Measurements from ENCODE around the gene SAMMSON.

The SAMMSON gene

DNA sequence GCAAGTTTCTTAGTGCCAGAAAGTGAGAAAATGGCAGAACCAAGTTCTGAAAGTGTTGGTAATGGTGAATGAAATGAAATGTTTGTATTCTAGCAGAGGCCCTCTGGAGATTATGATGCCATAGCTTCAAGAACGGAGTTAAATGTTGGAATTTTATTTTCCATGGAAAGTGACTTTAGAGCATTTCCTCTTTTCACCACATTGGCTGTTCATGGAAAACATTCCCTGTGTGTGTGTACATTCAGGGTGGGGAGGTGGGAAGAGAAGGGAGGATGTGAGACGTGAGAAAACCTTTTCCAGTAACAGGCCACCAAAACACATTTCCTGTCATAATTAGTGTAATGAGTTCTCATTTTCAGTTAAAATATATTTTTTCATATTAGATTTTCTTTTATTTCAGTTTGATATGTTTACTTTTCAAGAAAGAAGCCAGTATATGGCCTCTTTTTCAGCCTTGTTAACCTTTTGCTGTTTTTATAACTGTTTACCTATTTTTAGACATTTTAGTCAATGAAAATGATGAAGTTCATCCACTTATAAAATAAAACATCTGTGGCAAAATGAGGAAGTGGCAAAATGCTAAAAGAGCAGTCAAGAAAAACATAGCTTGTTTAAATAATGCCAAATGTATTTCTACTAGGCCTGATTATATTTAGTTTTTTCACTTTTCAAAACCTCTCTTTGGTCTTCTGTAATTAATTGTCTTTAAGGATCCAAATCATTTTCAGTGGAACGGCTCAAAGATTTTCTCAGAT is 21.6 kb downstream of the SAMMSON start:
- DNase-seq = no peak

DNA sequence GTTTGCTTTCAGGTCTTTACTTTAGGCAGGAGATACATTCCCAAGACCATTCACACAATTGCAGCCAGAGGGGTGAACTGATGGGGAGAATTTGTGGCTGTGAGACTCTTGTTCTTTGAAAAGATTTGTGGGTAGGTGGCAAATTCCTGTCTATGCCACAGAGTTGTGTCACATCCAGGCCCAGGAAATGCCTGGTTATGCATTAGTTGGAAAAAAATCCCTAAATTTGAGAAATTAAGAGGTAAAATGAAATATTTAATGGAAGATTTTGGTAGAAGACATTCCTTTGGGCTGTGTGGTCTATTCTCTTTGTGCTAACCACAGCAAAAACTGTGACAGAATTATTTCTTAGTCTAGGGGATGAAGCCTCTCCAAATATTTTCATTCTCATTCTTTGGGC is 28.8 kb downstream of the SAMMSON start:
- no peak for DNase-seq

DNA sequence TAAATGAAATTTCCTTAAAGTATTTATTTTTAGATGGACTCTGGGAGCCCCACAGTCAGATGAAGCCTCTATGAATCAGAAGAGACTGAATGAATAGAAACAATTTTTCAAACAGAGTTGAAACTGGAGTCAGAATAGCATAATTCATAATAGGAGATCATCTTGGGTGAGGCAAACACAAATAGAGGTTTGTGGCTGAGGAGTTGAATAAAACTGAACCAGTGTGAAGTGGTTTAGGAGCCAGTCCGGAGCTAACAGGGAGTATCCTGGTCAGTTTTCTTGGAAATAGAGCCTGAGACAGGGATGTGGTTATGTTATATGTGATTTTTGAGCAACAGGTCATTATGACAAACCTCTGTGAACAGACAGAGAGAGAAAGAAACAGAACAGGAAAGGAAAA is 39.2 kb downstream of the SAMMSON start:
- no peak for DNase-seq

DNA sequence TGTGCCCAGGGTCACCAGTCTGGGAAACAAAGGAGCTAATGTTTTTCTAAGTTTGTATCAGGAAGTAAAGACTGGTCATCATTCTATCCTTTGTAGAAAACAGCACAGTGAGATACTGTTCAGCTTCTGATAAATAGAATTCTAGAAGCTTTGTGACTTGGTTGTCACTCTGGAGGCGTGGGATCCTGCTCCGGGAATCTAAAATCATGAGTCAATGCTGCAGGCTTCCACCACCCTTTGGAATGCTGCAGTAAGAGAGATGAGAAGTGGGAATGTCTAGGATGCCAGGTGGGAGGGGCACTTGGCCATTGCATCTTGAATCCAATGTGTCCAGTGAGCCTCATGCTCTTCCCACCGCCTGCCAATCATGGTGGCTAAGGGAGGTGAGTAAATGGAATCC is 40.9 kb downstream of the SAMMSON start:
- DNase-seq = no peak

- no peak for DNase-seq
These were observed 43.1 kb downstream of the SAMMSON start for GRCh38 chr3:70042641-70043040.

- DNase-seq = no peak
These were observed 50.2 kb downstream of the SAMMSON start for GRCh38 chr3:70049761-70050160.

GRCh38 chr3:70053293-70053692 is 53.8 kb downstream of the SAMMSON start:
- no peak for DNase-seq

GRCh38 chr3:70056081-70056480 is 56.5 kb downstream of the SAMMSON start:
- no peak for DNase-seq

DNA sequence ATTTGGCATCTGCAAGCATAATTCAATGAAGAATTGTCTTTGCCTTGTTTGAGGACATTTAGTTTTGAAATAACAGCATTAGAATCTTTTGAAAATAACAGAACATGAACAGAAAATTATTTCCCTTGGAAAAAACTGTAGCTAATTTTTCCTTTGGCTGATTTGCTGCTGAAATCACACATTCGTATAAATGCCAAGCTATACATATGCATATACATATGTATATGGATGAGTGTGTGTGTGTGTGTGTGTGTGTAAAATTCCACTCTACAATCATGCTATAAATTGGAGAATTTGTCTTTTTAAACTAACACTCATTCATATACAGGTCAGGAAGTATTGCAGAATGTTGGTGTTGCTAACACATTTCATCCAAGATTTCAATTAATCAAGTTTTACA is 57.9 kb downstream of the SAMMSON start:
- no peak for DNase-seq

GRCh38 chr3:70061096-70061495 is 61.6 kb downstream of the SAMMSON start:
- no peak for DNase-seq

DNA sequence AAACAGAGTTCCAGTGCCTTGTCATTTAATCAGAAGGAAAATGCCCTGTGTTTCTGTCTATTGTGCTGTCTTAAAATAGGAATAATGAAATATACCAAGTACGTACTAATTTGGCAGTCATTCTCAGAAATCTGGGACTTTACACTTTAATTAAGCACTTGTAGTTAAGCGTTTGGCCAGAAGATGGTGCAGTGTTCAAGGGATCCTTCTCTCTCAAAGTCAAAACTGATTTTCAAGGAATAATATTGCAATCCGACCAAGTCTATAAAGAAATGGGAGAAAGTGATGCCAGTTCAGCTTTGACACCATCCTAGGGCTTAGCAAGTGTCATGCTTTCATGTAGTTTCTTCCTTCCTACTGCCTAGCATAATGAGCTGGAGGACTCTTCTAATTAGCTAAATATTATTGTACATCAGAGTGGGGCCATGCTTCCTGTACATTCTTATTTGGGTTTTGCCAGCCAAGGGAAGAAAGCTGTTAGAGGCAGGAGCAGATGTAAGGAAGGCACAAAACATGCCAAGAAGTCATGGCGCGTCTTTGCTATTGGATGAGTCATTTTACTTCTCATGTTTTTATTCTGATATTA is 64.8 kb downstream of the SAMMSON start:
- DNase-seq = no peak

GRCh38 chr3:70065696-70066253 is 66.2 kb downstream of the SAMMSON start:
- DNase-seq = no peak

- no peak for DNase-seq
These were observed 68.5 kb downstream of the SAMMSON start for GRCh38 chr3:70067860-70068521.

GRCh38 chr3:70069557-70069956 is 70.0 kb downstream of the SAMMSON start:
- DNase-seq = no peak

DNA sequence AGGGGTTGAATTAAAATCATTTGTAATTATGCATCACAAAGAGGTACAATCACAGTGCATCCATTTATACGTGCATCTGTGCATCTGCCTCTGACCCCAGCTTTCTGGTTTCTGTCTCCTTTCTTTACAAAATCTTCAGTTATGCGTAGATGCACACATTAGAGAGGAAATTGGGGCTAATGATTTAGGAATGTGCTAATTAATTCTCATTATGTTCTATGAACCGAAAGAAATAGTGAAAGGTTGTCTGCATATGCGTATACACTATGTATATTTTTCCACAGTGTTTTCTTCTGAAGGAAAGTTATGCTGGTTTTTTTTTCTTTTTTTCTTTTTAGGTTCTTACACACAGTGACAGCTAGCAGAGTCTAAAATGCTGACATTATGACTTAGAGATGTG is 71.6 kb downstream of the SAMMSON start:
- no peak for DNase-seq

- DNase-seq = no peak
These were observed 72.6 kb downstream of the SAMMSON start for GRCh38 chr3:70072180-70072579.

DNA sequence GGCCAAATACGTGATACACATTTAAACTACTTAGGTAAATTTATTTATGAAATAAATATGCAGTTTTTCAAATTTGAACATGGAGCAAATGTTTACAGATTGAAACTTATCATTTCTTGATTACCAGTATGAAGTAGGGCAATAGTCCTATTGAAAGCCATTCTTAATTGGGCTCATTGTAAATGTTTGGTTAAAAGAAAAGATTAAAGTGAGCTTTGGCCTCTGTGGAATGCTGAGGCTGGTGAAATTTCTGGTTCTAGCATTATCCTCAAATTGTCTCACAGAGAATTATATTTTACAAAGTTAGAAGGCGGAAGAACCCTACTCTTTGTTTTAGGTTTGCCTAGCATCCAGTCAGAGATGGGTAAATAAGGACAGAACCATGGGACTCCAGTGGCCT is 73.2 kb downstream of the SAMMSON start:
- no peak for DNase-seq

GRCh38 chr3:70075101-70075500 is 75.6 kb downstream of the SAMMSON start:
- DNase-seq = no peak

GRCh38 chr3:70076396-70076795 is 76.9 kb downstream of the SAMMSON start:
- no peak for DNase-seq

- no peak for DNase-seq
These were observed 79.2 kb downstream of the SAMMSON start for GRCh38 chr3:70078778-70079177.

DNA sequence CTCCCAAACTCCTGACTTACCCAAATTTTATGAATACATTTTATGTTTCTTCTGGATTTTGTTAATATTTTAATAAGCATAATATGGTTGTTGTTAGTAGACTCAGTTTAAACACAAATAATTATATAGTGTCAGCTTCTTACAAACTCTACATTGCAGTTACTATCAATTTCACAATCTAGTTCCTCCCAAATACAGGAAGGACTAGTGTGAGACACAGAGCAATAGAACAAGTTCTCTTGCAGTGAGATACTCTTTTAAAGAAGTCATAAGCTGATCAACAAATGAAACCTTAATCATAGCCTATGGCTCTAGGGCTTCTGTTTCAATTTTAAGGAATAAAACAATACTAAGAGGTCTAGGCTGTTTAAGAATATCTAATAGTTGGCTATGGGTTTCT is 86.1 kb downstream of the SAMMSON start:
- no peak for DNase-seq

GRCh38 chr3:70086336-70086735 is 86.8 kb downstream of the SAMMSON start:
- no peak for DNase-seq

GRCh38 chr3:70090322-70090913 is 90.9 kb downstream of the SAMMSON start:
- DNase-seq = no peak

DNA sequence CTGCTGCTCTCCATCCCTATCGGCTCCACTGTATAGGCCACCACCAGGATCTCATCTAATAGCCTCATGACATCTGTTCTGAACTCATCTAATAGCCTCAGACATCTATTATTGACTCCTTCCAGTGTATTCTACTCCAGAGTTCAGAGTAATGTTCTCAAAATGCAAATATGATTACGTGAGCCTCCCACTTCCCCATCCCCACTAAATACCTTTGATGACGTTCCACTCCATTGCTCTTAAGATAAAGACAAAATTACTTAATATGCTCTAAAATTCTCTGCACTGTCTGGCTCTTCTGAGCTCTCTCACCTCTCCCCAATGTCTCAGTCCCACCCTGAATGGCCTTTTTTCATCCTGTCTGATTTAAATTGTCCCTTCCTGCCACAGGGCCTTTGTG is 94.7 kb downstream of the SAMMSON start:
- DNase-seq = no peak

Data from effector CD8-positive, alpha-beta T cell (primary cell).